Natural killer cell treated with Interleukin-12 subunit alpha and Interleukin-12 subunit beta and Interleukin-15 and Interleukin-18, amount 100 ng/mL, for 72 hours (primary cell): ENCODE data around the gene TRPC3. TPM values are rescaled to one million over a fixed set of nuclear protein-coding genes. Genes with fewer than 3 reads are reported as not detected.
A peak's percentile ranks its signal among the peaks of the same experiment; 100 is the strongest.
"Not testable (repeated sequence)": the region's sequence is repeated elsewhere in the genome, so short reads cannot be mapped to it uniquely, and the experiment has no call there.

ENCODE experiments used
- ATAC-seq, 2 donors: fragments of 150-1000 bp; cut with Tn5 transposase in 1 of 2; sonication (Bioruptor Pico), chemical (Tn5 transposase) in 1 of 2; 2 replicates each; pipeline ENCODE4 v1.10.0; 2021
- DNase-seq: peaks from one replicate; pipeline ENCODE4 v3.0.0; 2022; ENCODE audit warnings: low spot score
- H3K27ac Mint-ChIP-seq, 2 donors: 1 replicate in 1 of 2; 2 replicates in 1 of 2; pipeline ENCODE4 v1.8.0; 2022; ENCODE audit warnings: mixed read lengths in 2 of 2, mild to moderate bottlenecking in 1 of 2, moderate library complexity in 1 of 2
- H3K27me3 Mint-ChIP-seq, 2 donors: 1 replicate in 1 of 2; 2 replicates in 1 of 2; pipeline ENCODE4 v1.8.0; 2022; ENCODE audit warnings: mixed read lengths in 2 of 2
- H3K36me3 Mint-ChIP-seq: one replicate; pipeline ENCODE4 v1.8.0; 2022; ENCODE audit warnings: mixed read lengths
- H3K4me1 Mint-ChIP-seq, 2 donors: 1 replicate in 1 of 2; 2 replicates in 1 of 2; pipeline ENCODE4 v1.8.0; 2022; ENCODE audit warnings: low read depth in 2 of 2, mixed read lengths in 2 of 2, mild to moderate bottlenecking in 1 of 2
- H3K4me3 Mint-ChIP-seq: one replicate; pipeline ENCODE4 v1.8.0; 2022; ENCODE audit warnings: mixed read lengths
- H3K9me3 Mint-ChIP-seq: 2 replicates; pipeline ENCODE4 v1.8.0; 2022; ENCODE audit warnings: mixed read lengths
- total RNA-seq, 2 donors: library from RNA; stranded (reverse); gene quantifications; one replicate each; pipeline ENCODE4 v1.2.3, GENCODE V29; 2022

TRPC3 gene
- total RNA-seq, 2 donors from 2014 or later, result 0.24 to 0.73 TPM

DNA sequence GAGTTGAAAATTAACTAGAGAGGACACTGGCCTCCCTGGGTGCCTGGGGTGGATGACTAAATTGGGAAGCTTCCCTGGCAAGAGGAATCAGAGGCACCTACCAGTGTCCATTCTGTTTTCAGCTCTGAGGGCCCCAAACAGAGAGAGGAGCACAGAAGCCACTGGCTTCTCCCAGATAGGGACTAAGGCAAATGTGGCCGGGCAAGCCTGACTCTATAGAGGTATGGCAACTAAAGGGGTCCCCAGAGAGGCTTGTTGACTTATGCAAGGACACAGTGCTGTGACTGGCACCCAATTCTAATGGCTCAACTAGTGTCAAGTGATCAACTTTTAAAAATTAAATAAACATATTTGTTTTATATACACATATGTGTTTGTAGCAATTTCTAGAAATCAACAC lies 17.2 kb downstream of the TRPC3 start:
- Mint-ChIP-seq H3K36me3 (no peaks in the 10 kb centered on the region), H3K4me3 (no peak overlapping the region), H3K27ac (no peak overlapping the region), H3K27me3 (peaks cover 30 to 43% of the 10 kb centered on the region in 2 donors), H3K4me1 (peaks cover 10 to 18% of the 10 kb centered on the region in 2 donors), H3K9me3 (no peaks in the 10 kb centered on the region)
- DNase-seq, result no peak
- ATAC-seq, result no peak

- Mint-ChIP-seq H3K27me3 (peaks cover 21 to 33% of the 10 kb centered on the region in 2 donors), H3K27ac (no peak overlapping the region), H3K36me3 (no peaks in the 10 kb centered on the region), H3K9me3 (no peaks in the 10 kb centered on the region), H3K4me3 (no peak overlapping the region), H3K4me1 (no peaks in the 10 kb centered on the region)
- DNase-seq (no peak), ATAC-seq (no peak)
Measured at GRCh38 chr4:121932212-121932974, 19.5 kb downstream of the TRPC3 start.

GRCh38 chr4:121930304-121930703 lies 21.6 kb downstream of the TRPC3 start:
- ATAC-seq (no peak), DNase-seq (no peak)
- no peaks in the 10 kb centered on the region for H3K9me3 Mint-ChIP-seq
- no peaks in the 10 kb centered on the region for H3K36me3 Mint-ChIP-seq
- H3K4me3 Mint-ChIP-seq, result no peak overlapping the region
- H3K4me1 Mint-ChIP-seq, result no peaks in the 10 kb centered on the region
- H3K27ac Mint-ChIP-seq, result no peak overlapping the region
- peaks cover 20 to 30% of the 10 kb centered on the region in 2 donors for H3K27me3 Mint-ChIP-seq

- H3K4me1 Mint-ChIP-seq, result no peaks in the 10 kb centered on the region
- no peak overlapping the region for H3K4me3 Mint-ChIP-seq
- no peaks in the 10 kb centered on the region for H3K9me3 Mint-ChIP-seq
- H3K27ac Mint-ChIP-seq, result no peak overlapping the region
- no peak for ATAC-seq
- DNase-seq, result no peak
- H3K27me3 Mint-ChIP-seq, result peaks cover 17 to 25% of the 10 kb centered on the region in 2 donors
- no peaks in the 10 kb centered on the region for H3K36me3 Mint-ChIP-seq
Measured at GRCh38 chr4:121927948-121928347, 23.9 kb downstream of the TRPC3 start.

GRCh38 chr4:121926490-121926889 lies 25.4 kb downstream of the TRPC3 start:
- H3K4me3 Mint-ChIP-seq, DNase-seq, ATAC-seq, H3K36me3 Mint-ChIP-seq, H3K9me3 Mint-ChIP-seq, H3K4me1 Mint-ChIP-seq: not testable (repeated sequence)
- Mint-ChIP-seq H3K27me3 (peaks cover 15 to 18% of the 10 kb centered on the region in 2 donors), H3K27ac (peak overlapping the region in 1 of 2 donors; percentile 19)

DNA sequence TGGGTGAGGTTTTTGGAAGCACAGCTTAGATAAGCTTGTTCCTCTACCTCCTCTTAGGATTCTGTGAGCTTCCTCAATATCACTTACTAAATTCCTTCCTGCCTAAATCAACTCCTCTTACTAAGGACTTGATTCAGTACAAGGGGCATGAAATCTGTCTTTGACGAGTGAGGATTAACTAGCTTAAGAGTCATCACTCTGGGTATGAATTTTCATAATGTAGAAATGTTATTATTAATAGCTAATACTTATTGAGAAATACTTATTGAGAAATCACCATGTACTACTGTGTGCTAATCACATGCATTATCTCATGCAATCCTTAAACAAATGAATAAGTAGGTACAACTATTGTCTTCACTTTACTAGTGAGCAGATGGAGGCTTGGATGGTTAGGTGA lies 28.6 kb downstream of the TRPC3 start:
- no peak overlapping the region for H3K27ac Mint-ChIP-seq
- H3K4me1 Mint-ChIP-seq, result no peaks in the 10 kb centered on the region
- H3K4me3 Mint-ChIP-seq, result no peak overlapping the region
- no peak for DNase-seq
- no peak for ATAC-seq
- no peaks in the 10 kb centered on the region for H3K9me3 Mint-ChIP-seq
- H3K36me3 Mint-ChIP-seq, result no peaks in the 10 kb centered on the region
- peaks cover 5 to 9% of the 10 kb centered on the region in 2 donors for H3K27me3 Mint-ChIP-seq

DNA sequence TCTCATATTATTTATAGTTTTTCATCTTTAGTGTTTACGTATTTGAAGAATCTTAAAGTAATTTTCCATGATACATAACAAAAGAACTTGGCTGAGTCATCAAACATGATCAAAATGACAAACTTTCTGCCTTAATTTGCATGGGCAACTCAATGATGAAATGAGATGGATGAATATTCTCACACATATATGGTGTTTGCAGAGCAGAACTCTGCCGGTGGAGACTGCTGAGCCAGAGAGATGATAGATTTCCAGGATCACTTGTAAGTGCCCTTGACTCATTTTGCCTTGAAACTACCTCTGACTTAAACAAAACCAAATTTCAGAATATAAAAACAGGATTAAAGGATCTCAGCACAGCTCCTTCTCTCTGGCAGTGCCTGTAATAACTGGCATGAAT lies 38.2 kb downstream of the TRPC3 start:
- ATAC-seq, result no peak
- H3K4me1 Mint-ChIP-seq, result peaks cover 2 to 6% of the 10 kb centered on the region in 2 donors
- peaks cover 5 to 20% of the 10 kb centered on the region in 2 donors for H3K27me3 Mint-ChIP-seq
- no peaks in the 10 kb centered on the region for H3K9me3 Mint-ChIP-seq
- H3K36me3 Mint-ChIP-seq, result no peaks in the 10 kb centered on the region
- DNase-seq, result no peak
- no peak overlapping the region for H3K27ac Mint-ChIP-seq
- no peak overlapping the region for H3K4me3 Mint-ChIP-seq

- no peaks in the 10 kb centered on the region for H3K9me3 Mint-ChIP-seq
- peaks cover 14 to 27% of the 10 kb centered on the region in 2 donors for H3K27me3 Mint-ChIP-seq
- H3K36me3 Mint-ChIP-seq, result no peaks in the 10 kb centered on the region
- H3K4me3 Mint-ChIP-seq, result no peak overlapping the region
- no peak overlapping the region for H3K27ac Mint-ChIP-seq
- ATAC-seq, result no peak
- H3K4me1 Mint-ChIP-seq, result no peaks in the 10 kb centered on the region
- DNase-seq, result no peak
Measured at GRCh38 chr4:121908346-121908745, 43.5 kb downstream of the TRPC3 start.

DNA sequence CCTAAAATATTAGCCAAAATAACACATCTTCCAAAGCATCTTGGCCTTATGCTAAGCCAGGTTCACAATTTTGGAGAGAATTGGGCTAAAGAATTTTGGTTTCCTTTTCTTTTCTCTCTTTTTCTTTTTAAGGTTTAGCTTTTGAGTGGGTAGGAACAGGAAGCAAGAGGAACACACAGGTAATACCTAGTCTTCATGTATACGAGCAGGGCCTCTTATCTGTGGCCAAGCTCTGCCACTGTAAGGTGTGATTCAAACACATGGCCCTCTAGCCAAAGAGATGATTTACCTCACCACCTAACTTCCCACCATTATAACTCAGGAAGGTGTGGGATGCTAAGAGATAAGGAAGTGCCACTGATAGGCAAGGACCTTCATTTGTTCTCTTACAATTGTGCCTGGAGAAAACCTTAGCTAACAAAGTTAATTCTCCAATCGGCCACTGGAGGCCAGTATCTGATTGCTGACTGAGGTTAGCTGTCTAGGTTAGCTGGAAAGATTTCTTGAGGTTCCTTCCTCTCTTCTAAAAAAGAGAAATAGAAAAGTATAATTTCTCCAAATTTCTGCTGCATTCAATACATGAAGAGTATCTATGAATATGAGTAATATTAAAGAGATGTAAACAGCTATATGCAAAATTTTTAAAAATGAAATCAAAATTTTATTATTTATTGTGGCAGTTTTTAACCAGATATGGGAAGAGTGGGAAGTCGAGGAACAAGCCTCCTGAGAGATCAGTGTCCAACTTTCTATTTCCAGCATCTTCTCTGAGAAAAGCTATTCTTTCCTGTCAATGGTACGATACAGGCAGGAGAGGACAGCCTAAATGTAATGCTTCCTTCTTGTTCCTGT lies 51.5 kb downstream of the TRPC3 start:
- Mint-ChIP-seq H3K36me3 (no peaks in the 10 kb centered on the region), H3K4me1 (peaks cover 0 to 5% of the 10 kb centered on the region in 2 donors), H3K27ac (no peak overlapping the region), H3K4me3 (no peak overlapping the region), H3K27me3 (peaks cover 13 to 16% of the 10 kb centered on the region in 2 donors), H3K9me3 (no peaks in the 10 kb centered on the region)
- DNase-seq, result no peak
- ATAC-seq, result no peak

- no peak overlapping the region for H3K27ac Mint-ChIP-seq
- DNase-seq (no peak), ATAC-seq (peak in 1 of 2 donors; percentile 43)
- H3K9me3 Mint-ChIP-seq, result no peaks in the 10 kb centered on the region
- H3K4me3 Mint-ChIP-seq, result no peak overlapping the region
- H3K27me3 Mint-ChIP-seq, result peaks cover 14% of the 10 kb centered on the region in 2 donors
- H3K4me1 Mint-ChIP-seq, result peaks cover 0 to 5% of the 10 kb centered on the region in 2 donors
- no peaks in the 10 kb centered on the region for H3K36me3 Mint-ChIP-seq
Measured at GRCh38 chr4:121898150-121898549, 53.7 kb downstream of the TRPC3 start.

GRCh38 chr4:121888134-121888533 lies 63.7 kb downstream of the TRPC3 start:
- Mint-ChIP-seq H3K4me3 (no peak overlapping the region), H3K27me3 (peaks cover 29 to 40% of the 10 kb centered on the region in 2 donors), H3K4me1 (no peaks in the 10 kb centered on the region), H3K9me3 (no peaks in the 10 kb centered on the region), H3K27ac (no peak overlapping the region), H3K36me3 (no peaks in the 10 kb centered on the region)
- no peak for ATAC-seq
- no peak for DNase-seq

DNA sequence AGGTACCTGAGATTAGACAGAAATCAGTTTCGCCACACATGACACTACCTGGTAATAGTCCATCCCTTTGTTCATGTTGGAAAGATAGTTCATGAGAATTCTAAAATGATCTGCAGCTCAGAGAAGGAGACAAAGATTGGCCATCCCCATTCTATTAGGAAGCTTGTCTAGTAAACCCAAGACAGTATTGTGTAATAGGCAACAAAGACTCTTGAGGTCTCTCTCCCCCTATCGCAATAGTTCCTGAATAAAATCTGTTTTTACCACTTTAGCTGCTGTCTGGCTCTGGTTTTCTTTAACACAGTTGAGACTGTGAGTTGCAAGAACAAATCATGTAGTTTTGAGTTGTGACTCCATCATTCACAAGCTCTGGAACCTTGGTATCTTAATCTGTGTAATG lies 66.7 kb downstream of the TRPC3 start:
- no peak overlapping the region for H3K27ac Mint-ChIP-seq
- ATAC-seq, result no peak
- no peaks in the 10 kb centered on the region for H3K9me3 Mint-ChIP-seq
- H3K4me3 Mint-ChIP-seq, result no peak overlapping the region
- H3K36me3 Mint-ChIP-seq, result no peaks in the 10 kb centered on the region
- peaks cover 46 to 48% of the 10 kb centered on the region in 2 donors for H3K27me3 Mint-ChIP-seq
- DNase-seq, result no peak
- H3K4me1 Mint-ChIP-seq, result no peaks in the 10 kb centered on the region

- H3K4me1 Mint-ChIP-seq, result no peaks in the 10 kb centered on the region
- DNase-seq (no peak), ATAC-seq (no peak)
- no peaks in the 10 kb centered on the region for H3K9me3 Mint-ChIP-seq
- no peak overlapping the region for H3K4me3 Mint-ChIP-seq
- H3K27me3 Mint-ChIP-seq, result peaks cover 38 to 45% of the 10 kb centered on the region in 2 donors
- no peak overlapping the region for H3K27ac Mint-ChIP-seq
- no peaks in the 10 kb centered on the region for H3K36me3 Mint-ChIP-seq
Measured at GRCh38 chr4:121881158-121881557, 70.7 kb downstream of the TRPC3 start.

DNA sequence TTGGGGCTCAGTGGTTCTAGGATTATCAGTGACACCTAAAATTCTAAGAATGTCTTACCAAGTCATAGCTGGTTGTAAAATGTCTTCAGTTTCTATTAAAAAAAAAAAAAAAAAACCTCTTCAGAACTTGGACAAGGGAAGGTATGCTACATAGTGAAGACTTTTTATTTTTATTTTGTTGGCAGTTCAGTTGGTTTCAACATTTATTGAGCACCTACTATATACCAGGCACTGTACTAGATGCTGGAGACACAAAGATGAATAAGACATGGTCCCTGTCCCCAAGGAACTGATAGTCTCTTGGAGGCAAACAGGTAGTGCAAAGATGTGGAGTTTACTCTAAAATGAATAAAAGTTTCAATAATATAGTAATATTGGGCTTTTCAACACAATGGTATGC lies 72.7 kb downstream of the TRPC3 start:
- H3K27me3 Mint-ChIP-seq, result peaks cover 31 to 46% of the 10 kb centered on the region in 2 donors
- H3K9me3 Mint-ChIP-seq, result no peaks in the 10 kb centered on the region
- DNase-seq, result no peak
- H3K36me3 Mint-ChIP-seq, result no peaks in the 10 kb centered on the region
- H3K4me3 Mint-ChIP-seq, result no peak overlapping the region
- no peak overlapping the region for H3K27ac Mint-ChIP-seq
- ATAC-seq, result no peak
- H3K4me1 Mint-ChIP-seq, result no peaks in the 10 kb centered on the region
